Trophoblast cell (in vitro differentiated cells and primary cell): ENCODE measurements around the gene DEDD2.

Experiments
- DNase-seq, 2 donors: peaks; one replicate each; pipeline ENCODE4 v3.0.0-alpha.2; 2016
- H2AFZ ChIP-seq: 2 replicates; pipeline ENCODE4 v1.6.1; 2013; ENCODE audit warnings: low read length, moderate library complexity, mild to moderate bottlenecking; ENCODE audit not compliant: insufficient read depth, poor library complexity
- H2AK5ac ChIP-seq: 2 replicates; pipeline ENCODE4 v1.6.1; 2013; ENCODE audit warnings: mild to moderate bottlenecking, low read length
- H2BK120ac ChIP-seq: 2 replicates; pipeline ENCODE4 v1.6.1; 2013; ENCODE audit warnings: low read length, mild to moderate bottlenecking, moderate library complexity; ENCODE audit not compliant: insufficient read depth, poor library complexity
- H2BK12ac ChIP-seq: 2 replicates; pipeline ENCODE4 v1.6.1; 2013; ENCODE audit warnings: mild to moderate bottlenecking, low read length, moderate library complexity
- H2BK5ac ChIP-seq: 2 replicates; pipeline ENCODE4 v1.6.1; 2013; ENCODE audit warnings: low read length, low read depth, moderate library complexity, mild to moderate bottlenecking; ENCODE audit not compliant: poor library complexity
- H3K14ac ChIP-seq: 2 replicates; pipeline ENCODE4 v1.6.1; 2013; ENCODE audit warnings: mild to moderate bottlenecking, low read length
- H3K18ac ChIP-seq: 2 replicates; pipeline ENCODE4 v1.6.1; 2013; ENCODE audit warnings: mild to moderate bottlenecking, low read length
- H3K23ac ChIP-seq: 2 replicates; pipeline ENCODE4 v1.6.1; 2013; ENCODE audit warnings: low read length
- H3K27ac ChIP-seq: 2 replicates; pipeline ENCODE4 v1.5.1; 2013; ENCODE audit warnings: low read depth, mild to moderate bottlenecking, inconsistent platforms, low read length, moderate library complexity
- H3K27me3 ChIP-seq: 2 replicates; pipeline ENCODE4 v1.6.1; 2013; ENCODE audit warnings: inconsistent platforms, mild to moderate bottlenecking, low read length, moderate library complexity; ENCODE audit not compliant: insufficient read depth
- H3K36me3 ChIP-seq, 2 experiments: 1 replicate in 1 of 2; 2 replicates in 1 of 2; pipeline ENCODE4 v1.6.1; 2013; ENCODE audit warnings: low read length in 2 of 2, mild to moderate bottlenecking in 2 of 2, moderate library complexity in 1 of 2; ENCODE audit not compliant: insufficient read depth in 2 of 2, control insufficient read depth in 1 of 2
- H3K4ac ChIP-seq: 2 replicates; pipeline ENCODE4 v1.6.1; 2013; ENCODE audit warnings: low read depth, mild to moderate bottlenecking, low read length, moderate library complexity
- H3K4me1 ChIP-seq, 2 experiments: 1 replicate in 1 of 2; 2 replicates in 1 of 2; pipeline ENCODE4 v1.6.1; 2013; ENCODE audit warnings: low read length in 2 of 2, mild to moderate bottlenecking in 2 of 2, moderate library complexity in 1 of 2; ENCODE audit not compliant: insufficient read depth in 2 of 2, control insufficient read depth in 1 of 2
- H3K4me2 ChIP-seq: 2 replicates; pipeline ENCODE4 v1.6.1; 2013; ENCODE audit warnings: inconsistent platforms, mild to moderate bottlenecking, low read length, moderate library complexity
- H3K4me3 ChIP-seq: 2 replicates; pipeline ENCODE4 v1.5.1; 2013; ENCODE audit warnings: mild to moderate bottlenecking, low read depth, low read length, inconsistent platforms
- H3K79me1 ChIP-seq: one replicate; pipeline ENCODE4 v1.6.1; 2013; ENCODE audit warnings: low read length
- H3K79me2 ChIP-seq: 2 replicates; pipeline ENCODE4 v1.6.1; 2013; ENCODE audit warnings: low read length, mild to moderate bottlenecking; ENCODE audit not compliant: control insufficient read depth, insufficient read depth, poor library complexity
- H3K9ac ChIP-seq: 2 replicates; pipeline ENCODE4 v1.6.1; 2013; ENCODE audit warnings: mild to moderate bottlenecking, low read length
- H3K9me3 ChIP-seq: 2 replicates; pipeline ENCODE4 v1.6.1; 2013; ENCODE audit warnings: low read depth, mild to moderate bottlenecking, control low read depth, inconsistent platforms, low read length; ENCODE audit not compliant: insufficient read depth
- H4K12ac ChIP-seq: 2 replicates; pipeline ENCODE4 v1.6.1; 2013; ENCODE audit warnings: low read depth, mild to moderate bottlenecking, low read length, moderate library complexity
- H4K8ac ChIP-seq: 2 replicates; pipeline ENCODE4 v1.6.1; 2013; ENCODE audit warnings: low read depth, mild to moderate bottlenecking, low read length, moderate library complexity
- H4K91ac ChIP-seq: one replicate; pipeline ENCODE4 v1.6.1; 2013; ENCODE audit warnings: low read depth, mild to moderate bottlenecking, low read length, moderate library complexity
- WGBS: extraction: QIAGEN DNeasy Blood & Tissue Kit; methylation state at CpG from one replicate; pipeline ENCODE4 v1.1.7; 2013; ENCODE audit warnings: missing lambda C conversion rate; ENCODE audit not compliant: insufficient read length, insufficient coverage; ENCODE audit errors: extremely low coverage; 5-methylcytosine and 5-hydroxymethylcytosine counted together

The DEDD2 gene

DNA sequence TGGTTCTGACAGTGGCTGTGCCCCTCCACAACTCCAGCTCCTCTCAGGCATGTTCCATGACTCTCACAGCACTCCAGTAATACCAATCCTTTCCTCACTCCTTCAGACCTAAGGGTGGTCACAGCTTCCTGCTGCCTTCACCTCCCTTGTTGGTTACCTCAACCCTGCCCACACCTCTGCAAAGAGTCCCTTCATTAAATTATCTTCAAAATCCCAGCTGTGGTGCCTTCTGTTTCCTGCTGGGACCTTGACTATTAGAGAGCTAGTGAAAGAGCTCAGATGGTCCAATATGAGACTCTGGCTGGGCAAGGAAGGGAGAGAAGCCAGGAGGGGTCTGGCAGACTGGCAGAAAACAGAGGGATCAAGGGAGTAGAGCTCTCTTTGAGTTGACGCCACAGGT is 26.1 kb downstream of the DEDD2 start:
- WGBS, result no CpG with 5 or more reads among the region's 1 CpG
- Histone ChIP-seq H3K79me1 (no peaks in the 10 kb centered on the region), H3K27ac (no peak overlapping the region), H3K79me2 (no peaks in the 10 kb centered on the region), H3K9me3 (no peaks in the 10 kb centered on the region), H2BK5ac (no peak overlapping the region), H3K36me3 (no peaks in the 10 kb centered on the region), H4K8ac (no peak overlapping the region), H3K14ac (no peak overlapping the region), H2BK120ac (no peak overlapping the region), H2AK5ac (no peak overlapping the region), H3K4ac (no peak overlapping the region), H4K91ac (no peak overlapping the region), H3K27me3 (no peaks in the 10 kb centered on the region), H3K4me1 (no peaks in the 10 kb centered on the region), H2AFZ (no peak overlapping the region), H3K9ac (no peak overlapping the region), H4K12ac (no peak overlapping the region), H3K4me2 (no peak overlapping the region), H3K18ac (no peak overlapping the region), H2BK12ac (no peak overlapping the region), H3K23ac (no peak overlapping the region), H3K4me3 (no peak overlapping the region)
- no peak for DNase-seq

- WGBS, result no CpG with 5 or more reads among the region's 3 CpGs
- H3K36me3 ChIP-seq, result no peaks in the 10 kb centered on the region
- no peaks in the 10 kb centered on the region for H3K79me2 ChIP-seq
- no peak for DNase-seq
- no peak overlapping the region for H3K4ac ChIP-seq
- no peak overlapping the region for H2AFZ ChIP-seq
- H2BK120ac ChIP-seq, result no peak overlapping the region
- no peak overlapping the region for H3K9ac ChIP-seq
- H3K4me3 ChIP-seq, result no peak overlapping the region
- no peak overlapping the region for H2AK5ac ChIP-seq
- no peak overlapping the region for H4K91ac ChIP-seq
- H3K27me3 ChIP-seq, result no peaks in the 10 kb centered on the region
- H3K23ac ChIP-seq, result no peak overlapping the region
- no peaks in the 10 kb centered on the region for H3K4me1 ChIP-seq
- no peak overlapping the region for H3K4me2 ChIP-seq
- no peaks in the 10 kb centered on the region for H3K79me1 ChIP-seq
- H3K14ac ChIP-seq, result no peak overlapping the region
- no peak overlapping the region for H4K8ac ChIP-seq
- H3K27ac ChIP-seq, result no peak overlapping the region
- H2BK5ac ChIP-seq, result no peak overlapping the region
- no peaks in the 10 kb centered on the region for H3K9me3 ChIP-seq
- H2BK12ac ChIP-seq, result no peak overlapping the region
- no peak overlapping the region for H3K18ac ChIP-seq
- H4K12ac ChIP-seq, result no peak overlapping the region
These were observed 28.3 kb downstream of the DEDD2 start for GRCh38 chr19:42189133-42189532.

DNA sequence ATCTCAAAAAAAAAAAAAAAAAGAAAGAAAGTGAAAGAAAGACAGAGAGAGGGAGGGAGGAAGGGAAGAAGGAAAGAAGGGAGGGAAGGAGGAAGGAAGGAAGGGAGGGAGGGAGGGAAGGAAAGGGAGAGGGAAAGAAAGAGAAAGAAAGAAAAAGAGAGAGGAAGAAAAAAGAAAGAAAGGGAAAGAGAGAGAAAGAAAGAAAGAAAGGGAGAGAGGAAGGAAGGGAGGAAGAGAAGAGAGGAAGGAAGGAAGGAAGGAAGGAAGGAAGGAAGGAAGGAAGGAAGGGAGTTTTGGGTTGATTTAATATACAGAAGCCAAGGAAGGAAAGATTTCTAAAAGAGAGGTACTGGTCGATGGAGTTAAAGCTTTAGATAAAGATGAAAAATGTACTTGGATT is 28.8 kb downstream of the DEDD2 start:
- H3K4ac ChIP-seq, result no peak overlapping the region
- no peak overlapping the region for H3K14ac ChIP-seq
- no peak overlapping the region for H2AFZ ChIP-seq
- H3K27ac ChIP-seq, result no peak overlapping the region
- H3K79me1 ChIP-seq, result no peaks in the 10 kb centered on the region
- H4K12ac ChIP-seq, result no peak overlapping the region
- H4K8ac ChIP-seq, result no peak overlapping the region
- no peaks in the 10 kb centered on the region for H3K27me3 ChIP-seq
- H3K23ac ChIP-seq, result no peak overlapping the region
- H2BK120ac ChIP-seq, result no peak overlapping the region
- no peaks in the 10 kb centered on the region for H3K79me2 ChIP-seq
- no peak for DNase-seq
- no peak overlapping the region for H3K18ac ChIP-seq
- H2BK12ac ChIP-seq, result no peak overlapping the region
- no peak overlapping the region for H3K9ac ChIP-seq
- no peaks in the 10 kb centered on the region for H3K9me3 ChIP-seq
- H3K4me3 ChIP-seq, result no peak overlapping the region
- no peak overlapping the region for H2AK5ac ChIP-seq
- H3K4me1 ChIP-seq, result no peaks in the 10 kb centered on the region
- H3K4me2 ChIP-seq, result no peak overlapping the region
- no peak overlapping the region for H4K91ac ChIP-seq
- H3K36me3 ChIP-seq, result no peaks in the 10 kb centered on the region
- H2BK5ac ChIP-seq, result no peak overlapping the region
- WGBS, result no CpG with 5 or more reads among the region's 1 CpG

GRCh38 chr19:42185277-42185676 is 32.2 kb downstream of the DEDD2 start:
- H3K4me2 ChIP-seq, result no peak overlapping the region
- no peak overlapping the region for H2AK5ac ChIP-seq
- H3K9me3 ChIP-seq, result no peaks in the 10 kb centered on the region
- H3K79me2 ChIP-seq, result no peaks in the 10 kb centered on the region
- no peak overlapping the region for H3K14ac ChIP-seq
- no peak overlapping the region for H4K12ac ChIP-seq
- no peak overlapping the region for H3K23ac ChIP-seq
- no peak overlapping the region for H4K91ac ChIP-seq
- no peak overlapping the region for H3K27ac ChIP-seq
- no peaks in the 10 kb centered on the region for H3K4me1 ChIP-seq
- no peak overlapping the region for H3K9ac ChIP-seq
- no peak overlapping the region for H3K18ac ChIP-seq
- no peaks in the 10 kb centered on the region for H3K36me3 ChIP-seq
- no peaks in the 10 kb centered on the region for H3K27me3 ChIP-seq
- H3K79me1 ChIP-seq, result no peaks in the 10 kb centered on the region
- no peak overlapping the region for H2BK5ac ChIP-seq
- H2AFZ ChIP-seq, result no peak overlapping the region
- no peak overlapping the region for H4K8ac ChIP-seq
- no peak overlapping the region for H2BK120ac ChIP-seq
- no peak overlapping the region for H3K4ac ChIP-seq
- no peak overlapping the region for H3K4me3 ChIP-seq
- H2BK12ac ChIP-seq, result no peak overlapping the region
- DNase-seq, result no peak
